Stimulated activated CD8-positive, alpha-beta memory T cell treated with anti-CD3 and anti-CD28 coated beads, Interleukin-12 subunit alpha, Interleukin-12 subunit beta, amount 100 ng/mL, for 24 hours (primary cell): ENCODE results near the gene TNFSF4.

Source experiments
- DNase-seq: peaks from one replicate; pipeline ENCODE4 v3.0.0-alpha.2; 2020; ENCODE audit errors: extremely low read depth

Gene TNFSF4

GRCh38 chr1:173210716-173211231 lies 3.6 kb upstream of the TNFSF4 start:
- no peak for DNase-seq

GRCh38 chr1:173210283-173210682 lies 3.2 kb upstream of the TNFSF4 start:
- no peak for DNase-seq

- DNase-seq = no peak
These were observed 1.7 kb upstream of the TNFSF4 start for GRCh38 chr1:173208868-173209267.

- no peak for DNase-seq
These were observed 1.0 kb upstream of the TNFSF4 start for GRCh38 chr1:173208146-173208545.

DNA sequence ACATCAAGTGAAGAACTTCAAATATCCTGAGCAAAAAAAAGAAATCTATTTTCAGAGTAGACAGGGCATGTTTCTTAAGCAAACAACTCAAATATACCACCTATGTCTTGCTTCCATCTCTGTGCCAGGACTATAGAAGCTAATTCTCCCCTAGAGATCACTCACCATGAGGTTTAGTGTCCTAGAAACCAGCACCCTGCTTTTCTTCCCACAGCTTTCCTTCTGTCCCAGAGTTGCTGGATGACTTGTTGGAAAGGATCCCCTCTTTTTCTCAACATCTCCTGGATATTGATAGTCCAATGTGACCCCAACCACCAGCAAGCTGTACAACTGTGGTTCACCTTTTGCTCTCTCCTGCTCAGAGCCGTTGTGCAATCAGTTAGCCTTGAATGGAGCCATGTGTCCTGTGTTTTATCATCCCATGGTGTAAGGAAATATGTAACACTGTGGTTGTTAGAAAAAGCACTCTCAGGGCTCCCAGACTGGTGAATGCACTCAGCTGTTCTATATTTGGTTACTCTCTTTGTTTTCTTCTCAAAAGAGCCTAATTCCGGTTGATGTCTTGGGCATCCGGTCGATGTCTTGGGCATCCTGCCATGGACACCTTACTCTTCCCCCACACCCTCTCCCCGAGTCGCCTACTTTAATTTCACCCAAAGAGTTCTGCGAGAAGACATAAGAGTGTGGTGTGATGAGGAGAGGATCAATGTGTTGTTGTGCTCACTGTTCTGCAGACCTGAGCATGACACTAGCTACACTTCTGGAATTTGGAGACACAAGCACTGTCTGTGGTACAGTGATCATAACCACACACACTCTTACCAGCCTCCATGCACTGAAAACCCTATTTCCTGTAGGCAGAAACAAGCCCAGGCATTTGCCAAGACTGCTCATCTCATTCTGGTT lies 1.7 kb downstream of the TNFSF4 start:
- no peak for DNase-seq

DNA sequence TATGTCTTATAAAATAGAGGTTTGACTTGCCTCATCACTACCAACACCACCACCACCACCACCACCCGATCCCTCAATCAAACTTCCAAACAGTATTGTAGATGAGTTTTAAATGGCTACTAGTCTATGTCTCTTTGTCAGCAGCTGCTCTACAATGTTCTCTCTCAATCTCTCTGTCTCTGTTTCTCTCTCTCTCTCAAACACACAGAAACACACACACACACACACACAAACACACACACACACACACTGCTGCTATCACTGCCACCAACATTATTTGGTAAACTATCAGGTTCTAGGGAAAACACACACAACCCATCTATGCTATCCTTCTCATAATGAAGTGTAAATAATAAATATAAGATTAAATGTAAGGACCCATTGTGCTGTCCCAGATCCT lies 2.4 kb downstream of the TNFSF4 start:
- DNase-seq = no peak

DNA sequence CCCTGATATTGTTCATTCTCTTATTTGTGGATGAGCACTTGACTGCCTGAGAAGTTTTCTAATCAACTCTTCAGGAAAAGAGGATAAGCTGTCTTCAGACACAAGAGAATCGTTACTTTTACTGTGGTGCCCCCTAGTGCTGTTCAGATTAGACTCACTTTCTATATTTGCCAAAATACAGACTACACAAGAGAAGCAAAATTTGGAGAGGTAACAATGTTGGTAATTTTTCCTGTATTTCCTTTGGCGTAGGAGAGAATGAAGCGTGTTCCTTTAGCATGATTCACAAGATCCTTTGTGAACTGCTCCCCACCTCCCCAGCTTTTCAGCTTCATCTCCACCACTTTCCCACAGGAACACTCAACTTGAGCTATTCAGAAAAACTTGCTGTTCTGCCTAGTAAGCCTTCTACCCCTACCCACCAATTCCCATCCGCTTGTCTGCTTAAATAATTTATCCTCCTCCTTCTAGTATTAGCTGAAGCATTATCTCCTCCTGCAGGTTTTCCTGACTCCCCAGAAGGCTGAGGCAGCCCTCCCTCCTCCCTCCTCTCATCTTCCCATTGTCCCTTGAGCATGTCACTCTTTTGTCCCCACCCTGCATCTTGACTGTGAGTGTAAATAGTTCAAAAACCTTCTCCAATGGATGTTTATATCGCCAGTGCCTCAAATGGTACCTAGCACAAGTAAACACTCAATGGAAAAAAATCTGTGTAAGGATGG lies 4.5 kb downstream of the TNFSF4 start:
- no peak for DNase-seq

- DNase-seq = no peak
These were observed 5.2 kb downstream of the TNFSF4 start for GRCh38 chr1:173201969-173202368.

GRCh38 chr1:173195596-173196088 lies 11.5 kb downstream of the TNFSF4 start:
- DNase-seq = no peak

DNA sequence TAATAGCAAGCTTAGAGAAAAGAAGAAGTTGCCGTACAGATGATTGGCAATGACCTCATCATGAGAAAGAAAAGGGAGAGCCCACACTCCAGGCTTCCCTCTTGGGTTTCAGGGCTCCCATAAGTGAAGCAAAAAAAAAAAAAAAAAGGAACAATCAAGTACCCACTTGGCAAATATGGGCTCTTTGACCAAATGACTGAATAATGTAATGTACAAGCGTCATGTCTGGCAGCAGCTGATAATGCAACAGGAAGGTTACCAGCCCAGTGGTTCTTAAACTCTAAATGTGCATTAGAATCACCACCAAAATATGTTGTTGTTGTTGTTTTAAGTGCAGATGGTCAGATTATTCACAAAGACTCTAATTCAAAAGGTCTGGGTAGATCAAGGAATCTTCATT lies 13.5 kb downstream of the TNFSF4 start:
- no peak for DNase-seq

GRCh38 chr1:173191011-173191705 lies 16.0 kb downstream of the TNFSF4 start:
- DNase-seq = no peak

DNA sequence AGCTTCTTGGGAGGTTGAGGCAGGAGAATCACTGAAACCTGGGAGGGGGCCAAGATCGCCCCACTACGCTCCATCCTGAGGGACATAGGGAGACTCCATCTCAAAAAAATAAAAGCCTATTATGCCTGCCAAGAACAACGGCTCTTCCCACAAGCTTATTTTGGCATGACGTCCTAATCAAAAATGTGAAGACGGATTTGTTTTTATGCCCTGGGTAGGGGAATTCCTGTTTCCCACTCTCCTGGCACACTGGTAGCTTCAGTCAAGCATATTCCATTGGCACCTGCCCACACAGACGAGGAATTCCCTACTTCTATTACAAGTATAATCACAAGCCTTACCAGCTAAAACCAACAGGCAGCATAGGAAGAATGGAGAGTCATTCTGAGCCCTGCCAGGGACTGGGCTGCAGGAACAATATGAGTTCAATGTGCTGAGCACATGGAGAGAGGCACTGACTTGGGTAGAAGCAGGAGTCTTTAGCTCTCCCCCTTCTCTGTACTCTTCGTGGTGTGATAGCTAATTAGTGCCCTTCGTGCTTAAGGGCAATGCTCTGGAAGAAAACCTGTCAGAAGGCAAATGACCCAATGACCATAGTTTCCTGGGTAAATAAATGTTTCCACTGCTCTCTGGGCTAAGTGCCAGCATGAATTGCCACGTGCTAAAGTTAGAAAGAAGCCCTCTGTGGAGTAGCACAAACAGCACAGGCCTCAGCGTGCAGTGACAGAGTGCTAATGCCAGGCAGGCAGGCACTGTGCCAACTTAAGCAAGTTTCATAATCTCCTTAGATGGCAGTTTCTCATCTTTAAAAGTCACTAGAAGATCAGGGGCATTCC lies 16.8 kb downstream of the TNFSF4 start:
- DNase-seq = no peak

- DNase-seq = no peak
These were observed 19.4 kb downstream of the TNFSF4 start for GRCh38 chr1:173187671-173188237.

- no peak for DNase-seq
These were observed 25.3 kb downstream of the TNFSF4 start for GRCh38 chr1:173181791-173182190.

DNA sequence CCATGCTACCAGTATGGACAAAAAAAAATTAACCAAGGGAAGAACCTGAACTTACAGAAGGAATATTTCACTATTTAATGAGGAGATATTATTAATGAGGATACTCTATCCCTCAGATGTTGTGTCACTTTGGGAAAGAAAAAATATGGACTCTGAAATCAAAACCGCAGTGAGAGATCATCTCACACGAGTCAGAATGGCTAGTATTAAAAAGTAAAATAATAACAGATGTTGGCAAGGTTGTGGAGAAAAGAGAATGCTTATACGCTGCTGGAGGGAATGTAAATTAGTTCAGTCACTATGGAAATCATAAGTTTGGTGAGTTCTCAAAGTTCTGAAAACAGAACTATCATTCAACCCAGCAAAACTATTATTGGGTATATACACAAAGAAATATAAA lies 30.9 kb downstream of the TNFSF4 start:
- no peak for DNase-seq

GRCh38 chr1:173175514-173176145 lies 31.5 kb downstream of the TNFSF4 start:
- no peak for DNase-seq

GRCh38 chr1:173173388-173173787 lies 33.7 kb downstream of the TNFSF4 start:
- DNase-seq = no peak

GRCh38 chr1:173171152-173171551 lies 36.0 kb downstream of the TNFSF4 start:
- no peak for DNase-seq

GRCh38 chr1:173168941-173169340 lies 38.2 kb downstream of the TNFSF4 start:
- no peak for DNase-seq

DNA sequence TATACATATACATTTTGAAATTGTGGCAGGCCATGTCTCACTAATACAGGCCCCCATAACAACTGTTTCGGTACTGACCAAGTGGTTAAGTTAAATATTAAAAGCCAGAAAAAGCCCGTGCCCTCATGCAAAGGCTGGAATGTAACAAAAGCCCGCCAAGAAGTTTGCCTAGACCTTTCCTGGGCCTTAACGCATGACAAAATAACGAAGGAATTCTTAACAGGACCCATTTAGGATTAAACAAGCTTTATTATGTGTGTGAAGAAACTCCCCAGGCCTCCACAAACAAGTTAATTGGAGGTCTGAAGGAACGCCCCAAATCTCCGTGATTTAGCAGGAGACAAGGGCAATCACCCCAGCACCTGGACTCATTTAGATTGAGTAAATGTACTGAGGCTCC lies 42.4 kb downstream of the TNFSF4 start:
- no peak for DNase-seq
